ENCODE data around the gene EPC2.
"Not testable (repeated sequence)": the region's sequence is repeated elsewhere in the genome, so short reads cannot be mapped to it uniquely, and the experiment has no call there.

EPC2 gene

GRCh38 chr2:148674063-148675020 is 29.8 kb downstream of the EPC2 start:
- no peak for DNase-seq (ENCODE audit: low read depth)

DNA sequence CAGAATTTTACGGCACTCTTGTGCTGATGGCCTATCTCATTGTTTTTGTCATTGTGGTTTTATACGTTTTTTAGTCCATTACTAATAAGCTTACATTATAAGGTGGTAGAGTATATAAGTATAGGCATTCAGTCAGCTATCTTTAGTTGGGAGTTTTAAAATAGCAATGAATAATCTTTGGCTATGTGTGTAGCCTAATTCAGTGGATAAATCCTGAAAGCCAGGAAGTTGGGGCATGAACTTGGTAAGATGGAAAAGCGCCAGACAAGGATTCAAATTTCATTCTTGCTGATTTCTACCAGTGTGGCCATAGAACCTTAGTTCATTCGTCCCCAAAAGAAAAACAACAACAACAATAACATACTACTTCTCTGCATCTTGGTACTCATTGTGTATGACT is 31.2 kb downstream of the EPC2 start:
- no peak for DNase-seq (ENCODE audit: low read depth)

DNA sequence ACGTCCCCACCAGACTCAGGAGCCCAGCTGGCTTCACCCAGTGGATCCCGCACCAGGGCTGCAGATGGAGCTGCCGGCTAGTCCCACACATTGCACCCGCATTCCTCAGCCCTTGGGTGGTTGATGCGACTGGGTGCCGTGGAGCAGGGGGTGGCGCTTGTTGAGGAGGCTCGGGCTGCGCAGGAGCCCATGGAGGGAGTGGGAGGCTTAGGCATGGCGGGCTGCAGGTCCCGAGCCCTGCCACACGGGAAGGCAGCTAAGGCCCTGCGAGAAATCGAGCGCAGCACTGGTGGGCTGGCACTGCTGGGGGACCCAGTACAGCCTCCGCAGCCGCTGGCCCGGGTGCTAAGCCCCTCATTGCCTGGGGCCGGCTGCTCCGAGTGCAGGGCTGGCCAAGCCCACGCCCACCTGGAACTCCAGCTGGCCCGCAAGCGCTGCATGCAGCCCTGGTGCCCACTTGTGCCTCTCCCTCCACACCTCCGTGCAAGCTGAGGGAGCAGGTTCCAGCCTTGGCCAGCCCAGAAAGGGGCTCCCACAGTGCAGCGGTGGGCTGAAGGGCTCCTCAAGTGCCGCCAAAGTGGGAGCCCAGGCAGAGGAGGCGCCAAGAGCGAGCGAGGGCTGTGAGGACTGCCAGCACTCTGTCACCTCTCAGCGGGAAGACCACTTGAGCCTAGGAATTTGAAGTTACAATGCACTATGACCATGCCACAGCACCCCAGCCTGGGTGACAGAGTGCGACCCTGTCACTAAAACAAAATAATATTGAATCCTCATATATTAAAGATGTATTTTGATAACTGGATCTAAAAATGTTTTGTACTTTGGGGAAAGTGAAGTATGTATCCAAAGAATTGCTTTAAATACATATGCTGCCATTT is 34.0 kb downstream of the EPC2 start:
- not testable (repeated sequence) for DNase-seq (ENCODE audit: low read depth)

DNA sequence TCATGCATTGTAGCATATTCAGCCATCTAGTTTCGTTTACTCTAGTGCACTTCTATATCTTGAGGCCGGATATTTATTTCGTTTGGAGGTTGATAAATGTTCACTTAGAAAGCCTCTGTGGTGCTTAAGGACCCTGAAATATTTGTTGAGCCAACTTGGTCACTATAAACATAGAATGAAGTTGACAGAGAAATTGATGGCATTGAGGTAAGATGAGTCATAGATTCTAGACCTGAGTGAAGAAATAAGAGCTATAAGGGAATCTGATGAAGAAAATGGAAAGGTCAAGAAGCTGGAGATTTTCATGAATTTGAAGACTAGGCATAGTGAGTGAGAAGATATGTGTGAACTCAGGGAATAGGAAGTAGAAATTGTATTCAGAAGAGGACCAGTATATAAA is 35.9 kb downstream of the EPC2 start:
- DNase-seq (ENCODE audit: low read depth), result no peak

GRCh38 chr2:148681443-148681842 is 36.9 kb downstream of the EPC2 start:
- no peak for DNase-seq (ENCODE audit: low read depth)

- not testable (repeated sequence) for DNase-seq (ENCODE audit: low read depth)
These were observed 37.3 kb downstream of the EPC2 start for GRCh38 chr2:148681862-148682261.

- no peak for DNase-seq (ENCODE audit: low read depth)
These were observed 40.0 kb downstream of the EPC2 start for GRCh38 chr2:148684507-148684906.

DNA sequence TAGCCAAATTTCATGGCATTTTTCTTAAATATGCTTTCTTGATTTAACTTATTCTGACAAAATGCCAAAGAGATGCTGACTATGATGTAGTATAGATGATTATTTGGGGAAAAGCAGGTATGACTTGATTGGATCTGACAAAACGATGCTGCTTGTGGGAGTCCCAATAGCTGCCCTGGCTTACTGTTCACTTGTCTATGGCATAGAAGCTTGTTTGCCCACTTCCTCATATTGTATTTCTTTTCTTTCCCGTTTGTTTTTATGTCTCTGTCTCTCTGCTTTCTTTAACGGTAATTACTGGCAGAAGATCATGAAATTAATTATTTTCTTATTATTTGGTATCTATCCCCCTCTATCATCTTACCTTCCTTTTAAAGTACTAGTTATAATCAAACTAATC is 43.0 kb downstream of the EPC2 start:
- DNase-seq (ENCODE audit: low read depth), result no peak

DNA sequence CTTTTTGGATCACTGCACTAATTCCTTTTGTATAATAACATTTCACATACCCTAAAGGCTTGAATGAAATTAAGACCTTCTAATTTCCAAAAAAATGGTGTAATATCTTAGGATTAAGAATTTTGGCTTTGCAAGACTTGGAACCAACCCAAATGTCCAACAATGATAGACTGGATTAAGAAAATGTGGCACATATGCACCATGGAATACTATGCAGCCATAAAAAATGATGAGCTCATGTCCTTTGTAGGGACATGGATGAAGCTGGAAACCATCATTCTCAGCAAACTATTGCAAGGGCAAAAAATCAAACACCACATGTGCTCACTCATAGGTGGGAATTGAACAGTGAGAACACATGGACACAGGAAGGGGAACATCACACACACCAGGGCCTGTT is 43.5 kb downstream of the EPC2 start:
- DNase-seq (ENCODE audit: low read depth), result not testable (repeated sequence)

GRCh38 chr2:148696985-148697384 is 52.4 kb downstream of the EPC2 start:
- DNase-seq (ENCODE audit: low read depth), result no peak

GRCh38 chr2:148699830-148700229 is 55.3 kb downstream of the EPC2 start:
- DNase-seq (ENCODE audit: low read depth), result no peak

GRCh38 chr2:148701039-148701438 is 56.5 kb downstream of the EPC2 start:
- no peak for DNase-seq (ENCODE audit: low read depth)

GRCh38 chr2:148701877-148702276 is 57.3 kb downstream of the EPC2 start:
- no peak for DNase-seq (ENCODE audit: low read depth)

GRCh38 chr2:148702475-148702874 is 57.9 kb downstream of the EPC2 start:
- DNase-seq (ENCODE audit: low read depth), result no peak

GRCh38 chr2:148704247-148704646 is 59.7 kb downstream of the EPC2 start:
- DNase-seq (ENCODE audit: low read depth), result no peak

GRCh38 chr2:148716378-148716920 is 71.9 kb downstream of the EPC2 start:
- DNase-seq (ENCODE audit: low read depth), result no peak

DNA sequence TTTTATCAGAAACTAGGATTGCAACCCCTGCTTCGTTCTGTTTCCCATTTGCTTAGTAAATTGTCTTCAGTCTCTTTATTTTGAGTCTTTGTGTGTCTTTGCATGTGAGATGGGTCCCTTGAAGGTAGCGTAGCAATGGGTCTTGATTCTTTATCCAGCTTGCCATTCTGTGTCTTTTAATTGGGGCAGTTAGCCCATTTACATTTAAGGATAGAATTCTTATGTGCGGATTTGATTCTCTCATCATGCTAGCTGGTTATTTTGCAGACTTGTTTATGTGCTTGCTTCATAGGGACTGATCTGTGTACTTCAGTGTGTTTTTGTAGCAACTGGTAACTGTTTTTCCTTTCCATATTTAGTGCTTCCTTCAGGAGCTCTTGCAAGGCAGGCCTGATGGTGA is 73.5 kb downstream of the EPC2 start:
- no peak for DNase-seq (ENCODE audit: low read depth)

- no peak for DNase-seq (ENCODE audit: low read depth)
These were observed 74.7 kb downstream of the EPC2 start for GRCh38 chr2:148719195-148719749.

- DNase-seq (ENCODE audit: low read depth), result no peak
These were observed 75.4 kb downstream of the EPC2 start for GRCh38 chr2:148719941-148720436.

DNA sequence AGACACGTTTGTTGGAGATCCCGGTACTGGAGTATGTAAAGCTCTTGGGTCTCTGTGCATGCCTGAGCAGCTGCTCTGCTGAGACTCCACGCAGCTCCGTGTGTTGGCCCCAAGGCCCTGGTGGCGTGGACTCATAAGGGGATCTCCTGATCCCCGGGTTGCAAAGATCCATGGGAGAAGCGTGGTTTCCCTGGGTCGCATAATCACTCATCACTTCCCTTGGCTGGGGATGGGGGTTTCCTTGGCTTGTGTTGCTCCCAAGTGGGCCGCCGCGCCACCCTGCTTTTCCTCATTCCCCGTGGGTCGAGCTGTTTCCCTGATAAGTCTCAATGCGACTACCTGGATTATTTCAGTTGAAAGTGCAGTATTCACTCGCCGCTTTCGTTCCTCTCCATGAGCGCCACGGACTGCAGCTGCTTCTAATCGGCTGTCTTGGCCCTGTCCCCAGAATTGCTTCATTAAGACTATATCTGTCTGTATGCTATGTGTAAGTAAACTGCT is 76.0 kb downstream of the EPC2 start:
- peak; percentile 16 for DNase-seq (ENCODE audit: low read depth)

DNA sequence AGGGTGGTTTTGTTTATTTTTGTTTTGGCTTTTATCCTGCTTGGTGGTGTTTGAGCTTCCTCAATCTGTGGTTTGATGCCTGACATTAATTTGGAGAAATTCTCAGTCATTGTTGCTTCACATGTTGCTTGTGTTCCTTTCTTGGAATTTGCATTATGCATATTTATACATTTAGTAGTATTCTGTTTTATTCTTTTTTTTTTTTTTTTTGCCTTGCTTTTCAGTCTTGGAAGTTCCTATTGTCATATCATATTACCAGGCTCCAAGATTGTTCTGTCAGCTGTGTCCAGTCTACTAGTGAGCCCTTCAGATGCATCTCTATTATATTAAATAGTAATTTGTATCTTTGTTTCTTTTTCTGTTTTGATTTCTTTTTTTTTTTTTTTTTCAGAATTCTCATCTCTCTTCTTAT is 77.0 kb downstream of the EPC2 start:
- no peak for DNase-seq (ENCODE audit: low read depth)

Data from fibroblast of the conjunctiva (primary cell).